ENCODE measurements around the gene MGMT. TPM values are rescaled to one million over a fixed set of nuclear protein-coding genes. Genes with fewer than 3 reads are reported as not detected.

Gene MGMT
- total and polyA plus RNA-seq, 2 donors from 2014 or later, result 25.9 to 70.0 TPM

DNA sequence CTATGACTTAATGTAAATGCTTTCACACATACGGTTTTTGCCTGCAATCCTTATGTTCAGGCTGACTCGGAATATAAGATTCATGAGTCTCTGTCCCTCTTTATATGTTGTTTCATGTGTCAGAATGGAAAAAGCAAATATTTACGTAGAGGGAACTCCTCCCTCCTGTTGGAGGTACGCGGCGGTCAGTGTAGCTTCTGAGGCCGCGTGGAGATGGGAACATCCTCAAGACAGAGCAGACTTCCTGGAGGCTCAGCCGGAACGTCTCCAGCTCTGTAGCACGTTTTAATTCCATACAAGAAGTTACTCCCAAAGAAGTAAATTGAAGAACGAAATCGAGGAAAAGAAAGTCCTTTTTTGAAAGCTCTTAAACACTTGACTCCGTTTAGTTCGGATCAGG is 248.8 kb downstream of the MGMT start:
- no peaks in the 10 kb centered on the region for H3K4me1 ChIP-seq (ENCODE audit: control insufficient read depth in 2 of 3, insufficient read depth in 2 of 3, low read depth in 1 of 3, low read length in 3 of 3)
- no peak for FAIRE-seq

DNA sequence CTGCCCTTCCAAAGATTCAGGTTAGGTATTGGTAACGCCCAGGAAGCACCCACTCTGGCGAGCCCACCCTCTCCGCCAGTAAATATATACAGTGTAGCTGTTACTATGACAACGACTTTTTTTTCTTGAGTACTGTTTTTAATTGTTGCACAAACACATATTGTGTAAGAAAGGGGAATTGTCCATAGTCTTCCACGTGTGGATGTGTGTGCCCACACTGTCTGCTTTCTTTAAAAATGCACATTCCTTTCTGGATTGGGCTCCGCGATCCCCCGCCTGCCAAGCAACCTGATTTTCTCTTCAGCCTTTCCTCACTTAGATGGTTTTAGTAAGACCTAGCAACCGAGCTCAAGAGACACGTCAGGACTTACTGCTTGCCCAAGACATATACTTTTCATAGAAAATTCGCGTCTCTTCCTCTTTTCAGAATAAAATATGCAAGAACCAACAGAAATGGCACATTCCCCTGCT is 249.2 kb downstream of the MGMT start:
- FAIRE-seq, result no peak
- Histone ChIP-seq H3K27me3 (ENCODE audit: control insufficient read depth, insufficient read depth, low read length) (no peaks in the 10 kb centered on the region), H3K36me3 (ENCODE audit: control insufficient read depth in 2 of 3, insufficient read depth in 3 of 3, low read length in 3 of 3) (no peaks in the 10 kb centered on the region), H3K9me3 (ENCODE audit: control insufficient read depth in 2 of 3, insufficient read depth in 1 of 3, low read length in 3 of 3) (no peaks in the 10 kb centered on the region), H3K27ac (ENCODE audit: low read depth in 2 of 2, low read length in 2 of 2) (no peak overlapping the region), H3K4me3 (ENCODE audit: low read length in 3 of 3) (no peak overlapping the region), H3K9ac (ENCODE audit: low read length in 3 of 3) (no peak overlapping the region), H3K4me1 (ENCODE audit: control insufficient read depth in 2 of 3, insufficient read depth in 2 of 3, low read depth in 1 of 3, low read length in 3 of 3) (no peaks in the 10 kb centered on the region)
- TF ChIP-seq, protein P1, sequence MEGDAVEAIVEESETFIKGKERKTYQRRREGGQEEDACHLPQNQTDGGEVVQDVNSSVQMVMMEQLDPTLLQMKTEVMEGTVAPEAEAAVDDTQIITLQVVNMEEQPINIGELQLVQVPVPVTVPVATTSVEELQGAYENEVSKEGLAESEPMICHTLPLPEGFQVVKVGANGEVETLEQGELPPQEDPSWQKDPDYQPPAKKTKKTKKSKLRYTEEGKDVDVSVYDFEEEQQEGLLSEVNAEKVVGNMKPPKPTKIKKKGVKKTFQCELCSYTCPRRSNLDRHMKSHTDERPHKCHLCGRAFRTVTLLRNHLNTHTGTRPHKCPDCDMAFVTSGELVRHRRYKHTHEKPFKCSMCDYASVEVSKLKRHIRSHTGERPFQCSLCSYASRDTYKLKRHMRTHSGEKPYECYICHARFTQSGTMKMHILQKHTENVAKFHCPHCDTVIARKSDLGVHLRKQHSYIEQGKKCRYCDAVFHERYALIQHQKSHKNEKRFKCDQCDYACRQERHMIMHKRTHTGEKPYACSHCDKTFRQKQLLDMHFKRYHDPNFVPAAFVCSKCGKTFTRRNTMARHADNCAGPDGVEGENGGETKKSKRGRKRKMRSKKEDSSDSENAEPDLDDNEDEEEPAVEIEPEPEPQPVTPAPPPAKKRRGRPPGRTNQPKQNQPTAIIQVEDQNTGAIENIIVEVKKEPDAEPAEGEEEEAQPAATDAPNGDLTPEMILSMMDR (IDR thresholded peaks at IDR 0.05; ENCODE audit: borderline replicate concordance, extremely low read depth, insufficient read depth), result no peak
- intact Hi-C loops (cut with DNase I), result no loop called here
- DNase-seq, result no peak

More for the DNA sequence above, 248.8 kb downstream of the MGMT start:
- Histone ChIP-seq H3K27me3 (ENCODE audit: control insufficient read depth, insufficient read depth, low read length) (no peaks in the 10 kb centered on the region), H3K4me3 (ENCODE audit: low read length in 3 of 3) (no peak overlapping the region), H3K9ac (ENCODE audit: low read length in 3 of 3) (no peak overlapping the region), H3K36me3 (ENCODE audit: control insufficient read depth in 2 of 3, insufficient read depth in 3 of 3, low read length in 3 of 3) (no peaks in the 10 kb centered on the region), H3K27ac (ENCODE audit: low read depth in 2 of 2, low read length in 2 of 2) (no peak overlapping the region), H3K9me3 (ENCODE audit: control insufficient read depth in 2 of 3, insufficient read depth in 1 of 3, low read length in 3 of 3) (no peaks in the 10 kb centered on the region)
- intact Hi-C loops (cut with DNase I), result no loop called here
- TF ChIP-seq, protein P1 (IDR thresholded peaks at IDR 0.05; ENCODE audit: borderline replicate concordance, extremely low read depth, insufficient read depth), result no peak
- DNase-seq, result no peak

DNA sequence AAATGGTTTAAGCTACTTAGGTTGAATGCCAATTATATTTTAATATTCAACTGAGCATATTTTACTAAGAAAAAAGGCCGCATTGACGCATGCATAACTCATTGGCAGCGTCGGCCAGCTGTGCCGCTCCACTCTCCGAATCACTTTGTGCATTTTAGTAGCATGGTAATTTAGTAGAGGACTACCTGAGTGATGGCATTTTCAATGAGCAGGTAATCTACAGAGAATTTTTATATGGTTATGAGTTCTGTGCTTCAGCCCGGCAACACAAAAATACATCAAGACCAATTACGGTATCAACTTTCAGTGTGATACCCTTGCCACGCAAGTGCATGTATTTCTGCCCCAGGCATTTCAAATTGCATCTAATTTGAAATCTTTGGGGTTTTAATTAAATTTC is 249.8 kb downstream of the MGMT start:
- H3K4me1 ChIP-seq (ENCODE audit: control insufficient read depth in 2 of 3, insufficient read depth in 2 of 3, low read depth in 1 of 3, low read length in 3 of 3), result no peaks in the 10 kb centered on the region
- TF ChIP-seq, protein P1 (IDR thresholded peaks at IDR 0.05; ENCODE audit: borderline replicate concordance, extremely low read depth, insufficient read depth), result no peak
- intact Hi-C loops (cut with DNase I), result no loop called here
- H3K27me3 ChIP-seq (ENCODE audit: control insufficient read depth, insufficient read depth, low read length), result no peaks in the 10 kb centered on the region
- no peak for DNase-seq
- H3K9ac ChIP-seq (ENCODE audit: low read length in 3 of 3), result no peak overlapping the region
- H3K36me3 ChIP-seq (ENCODE audit: control insufficient read depth in 2 of 3, insufficient read depth in 3 of 3, low read length in 3 of 3), result no peaks in the 10 kb centered on the region
- no peak overlapping the region for H3K4me3 ChIP-seq (ENCODE audit: low read length in 3 of 3)
- H3K9me3 ChIP-seq (ENCODE audit: control insufficient read depth in 2 of 3, insufficient read depth in 1 of 3, low read length in 3 of 3), result no peaks in the 10 kb centered on the region
- no peak for FAIRE-seq
- H3K27ac ChIP-seq (ENCODE audit: low read depth in 2 of 2, low read length in 2 of 2), result no peak overlapping the region
